Putamen (tissue), 1 donor: ENCODE results near the gene XIRP2.

ENCODE experiments used
- DNase-seq: peaks from one replicate; pipeline ENCODE4 v3.0.0-alpha.2; 2016; ENCODE audit warnings: low spot score

Gene XIRP2

GRCh38 chr2:166888180-166888579 is at the start of gene XIRP2:
Gene XIRP2, plus strand, starts transcription at chr2:166888480. Its CDS starts 15,003 bp downstream, at chr2:166903483.
- no peak for DNase-seq

- no peak for DNase-seq
Observed at GRCh38 chr2:166841152-166841551, 47.1 kb upstream of the XIRP2 start.

GRCh38 chr2:166841679-166842078 is 46.6 kb upstream of the XIRP2 start:
- DNase-seq = no peak

- no peak for DNase-seq
Observed at GRCh38 chr2:166844111-166844510, 44.2 kb upstream of the XIRP2 start.

- no peak for DNase-seq
Observed at GRCh38 chr2:166862468-166863132, 25.7 kb upstream of the XIRP2 start.

GRCh38 chr2:166867874-166868514 is 20.3 kb upstream of the XIRP2 start:
- DNase-seq = no peak

GRCh38 chr2:166870346-166870745 is 17.9 kb upstream of the XIRP2 start:
- no peak for DNase-seq

GRCh38 chr2:166881177-166881576 is 7.1 kb upstream of the XIRP2 start:
- DNase-seq = no peak

GRCh38 chr2:166882851-166883250 is 5.4 kb upstream of the XIRP2 start:
- no peak for DNase-seq

- DNase-seq = no peak
Observed at GRCh38 chr2:166891727-166892126, 3.4 kb downstream of the XIRP2 start.

GRCh38 chr2:166892397-166892796 is 4.1 kb downstream of the XIRP2 start:
- no peak for DNase-seq

GRCh38 chr2:166895243-166895642 is 7.0 kb downstream of the XIRP2 start:
- no peak for DNase-seq

GRCh38 chr2:166897666-166898065 is 9.4 kb downstream of the XIRP2 start:
- DNase-seq = no peak

- DNase-seq = no peak
Observed at GRCh38 chr2:166899676-166900075, 11.4 kb downstream of the XIRP2 start.

GRCh38 chr2:166900700-166901099 is 12.4 kb downstream of the XIRP2 start:
- DNase-seq = no peak

- no peak for DNase-seq
Observed at GRCh38 chr2:166901336-166901735, 13.1 kb downstream of the XIRP2 start.

GRCh38 chr2:166916987-166917386 is 28.7 kb downstream of the XIRP2 start:
- DNase-seq = no peak

GRCh38 chr2:166917415-166917814 is 29.1 kb downstream of the XIRP2 start:
- DNase-seq = no peak

GRCh38 chr2:166921261-166921896 is 33.1 kb downstream of the XIRP2 start:
- DNase-seq = no peak

- DNase-seq = no peak
Observed at GRCh38 chr2:166924967-166925366, 36.7 kb downstream of the XIRP2 start.

- DNase-seq = no peak
Observed at GRCh38 chr2:166926657-166927056, 38.4 kb downstream of the XIRP2 start.

GRCh38 chr2:166932032-166932431 is 43.8 kb downstream of the XIRP2 start:
- no peak for DNase-seq

- DNase-seq = no peak
Observed at GRCh38 chr2:166934817-166935216, 46.5 kb downstream of the XIRP2 start.
